Endothelial cell of coronary artery (primary cell): Measurements from ENCODE around the gene LBH. TPM values are rescaled to one million over a fixed set of nuclear protein-coding genes. Genes with fewer than 3 reads are reported as not detected.

Experiments
- total RNA-seq: library from RNA; depleted of rRNA; stranded (reverse); fragments of >200 nt; gene quantifications from 2 replicates; pipeline ENCODE4 v1.2.3, GENCODE V29; 2014

The LBH gene
- total RNA-seq = 1.3 and 7.4 TPM in 2 replicates

GRCh38 chr2:30231212-30231995 lies at the start of gene LBH:
Gene LBH (plus strand): TSS chr2:30231534. CDS start chr2:30231739, 205 bp downstream.

Other genes starting within 250 kb of the LBH start
- 63.0 and 75.1 TPM in 2 replicates for gene YPEL5, start 84.5 kb upstream of the LBH start, total RNA-seq
- 8.0 and 8.6 TPM in 2 replicates for gene LCLAT1, start 215.7 kb downstream of the LBH start, total RNA-seq